HL-60 (cell line): Measurements from ENCODE around the gene ITFG1.

Experiments
- GABPA ChIP-seq: IDR thresholded peaks from 2 replicates; pipeline ENCODE4 v1.6.1; 2012; ENCODE audit warnings: low read depth
- POLR2AphosphoS5 ChIP-seq: IDR thresholded peaks from 2 replicates; pipeline ENCODE4 v1.6.1; 2012; ENCODE audit warnings: low read depth
- TF ChIP-seq, protein P1 (sequence below): IDR thresholded peaks from one replicate; pipeline ENCODE4 v1.5.1; 2011; ENCODE audit warnings: low read length, control low read depth, inconsistent platforms; ENCODE audit not compliant: insufficient read depth
- TF ChIP-seq, protein P2 (sequence below): IDR thresholded peaks from 2 replicates; pipeline ENCODE4 v1.6.1; 2012; ENCODE audit warnings: low read depth; ENCODE audit not compliant: insufficient replicate concordance

DNA sequence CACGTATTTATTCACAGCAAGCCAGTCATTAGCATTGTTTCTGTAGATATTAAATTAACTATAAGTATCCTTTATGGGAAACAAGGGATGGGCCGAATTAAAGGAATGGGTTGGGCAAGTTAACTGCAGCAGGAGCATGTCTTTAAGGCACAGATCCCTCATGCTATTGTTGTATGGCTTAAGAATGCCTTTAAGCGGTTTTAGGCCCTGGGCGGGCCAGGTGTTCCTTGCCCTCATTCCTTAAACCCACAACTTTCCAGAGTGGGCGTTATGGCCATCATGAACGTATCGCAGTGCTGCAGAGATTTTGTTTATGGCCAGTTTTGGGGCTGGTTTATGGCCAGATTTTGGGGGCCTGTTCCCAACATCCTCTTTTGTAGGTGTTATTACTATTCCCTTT is 9.3 kb upstream of the ITFG1 start:
- TF ChIP-seq, protein P1, sequence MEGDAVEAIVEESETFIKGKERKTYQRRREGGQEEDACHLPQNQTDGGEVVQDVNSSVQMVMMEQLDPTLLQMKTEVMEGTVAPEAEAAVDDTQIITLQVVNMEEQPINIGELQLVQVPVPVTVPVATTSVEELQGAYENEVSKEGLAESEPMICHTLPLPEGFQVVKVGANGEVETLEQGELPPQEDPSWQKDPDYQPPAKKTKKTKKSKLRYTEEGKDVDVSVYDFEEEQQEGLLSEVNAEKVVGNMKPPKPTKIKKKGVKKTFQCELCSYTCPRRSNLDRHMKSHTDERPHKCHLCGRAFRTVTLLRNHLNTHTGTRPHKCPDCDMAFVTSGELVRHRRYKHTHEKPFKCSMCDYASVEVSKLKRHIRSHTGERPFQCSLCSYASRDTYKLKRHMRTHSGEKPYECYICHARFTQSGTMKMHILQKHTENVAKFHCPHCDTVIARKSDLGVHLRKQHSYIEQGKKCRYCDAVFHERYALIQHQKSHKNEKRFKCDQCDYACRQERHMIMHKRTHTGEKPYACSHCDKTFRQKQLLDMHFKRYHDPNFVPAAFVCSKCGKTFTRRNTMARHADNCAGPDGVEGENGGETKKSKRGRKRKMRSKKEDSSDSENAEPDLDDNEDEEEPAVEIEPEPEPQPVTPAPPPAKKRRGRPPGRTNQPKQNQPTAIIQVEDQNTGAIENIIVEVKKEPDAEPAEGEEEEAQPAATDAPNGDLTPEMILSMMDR: no peak
- TF ChIP-seq, protein P2, sequence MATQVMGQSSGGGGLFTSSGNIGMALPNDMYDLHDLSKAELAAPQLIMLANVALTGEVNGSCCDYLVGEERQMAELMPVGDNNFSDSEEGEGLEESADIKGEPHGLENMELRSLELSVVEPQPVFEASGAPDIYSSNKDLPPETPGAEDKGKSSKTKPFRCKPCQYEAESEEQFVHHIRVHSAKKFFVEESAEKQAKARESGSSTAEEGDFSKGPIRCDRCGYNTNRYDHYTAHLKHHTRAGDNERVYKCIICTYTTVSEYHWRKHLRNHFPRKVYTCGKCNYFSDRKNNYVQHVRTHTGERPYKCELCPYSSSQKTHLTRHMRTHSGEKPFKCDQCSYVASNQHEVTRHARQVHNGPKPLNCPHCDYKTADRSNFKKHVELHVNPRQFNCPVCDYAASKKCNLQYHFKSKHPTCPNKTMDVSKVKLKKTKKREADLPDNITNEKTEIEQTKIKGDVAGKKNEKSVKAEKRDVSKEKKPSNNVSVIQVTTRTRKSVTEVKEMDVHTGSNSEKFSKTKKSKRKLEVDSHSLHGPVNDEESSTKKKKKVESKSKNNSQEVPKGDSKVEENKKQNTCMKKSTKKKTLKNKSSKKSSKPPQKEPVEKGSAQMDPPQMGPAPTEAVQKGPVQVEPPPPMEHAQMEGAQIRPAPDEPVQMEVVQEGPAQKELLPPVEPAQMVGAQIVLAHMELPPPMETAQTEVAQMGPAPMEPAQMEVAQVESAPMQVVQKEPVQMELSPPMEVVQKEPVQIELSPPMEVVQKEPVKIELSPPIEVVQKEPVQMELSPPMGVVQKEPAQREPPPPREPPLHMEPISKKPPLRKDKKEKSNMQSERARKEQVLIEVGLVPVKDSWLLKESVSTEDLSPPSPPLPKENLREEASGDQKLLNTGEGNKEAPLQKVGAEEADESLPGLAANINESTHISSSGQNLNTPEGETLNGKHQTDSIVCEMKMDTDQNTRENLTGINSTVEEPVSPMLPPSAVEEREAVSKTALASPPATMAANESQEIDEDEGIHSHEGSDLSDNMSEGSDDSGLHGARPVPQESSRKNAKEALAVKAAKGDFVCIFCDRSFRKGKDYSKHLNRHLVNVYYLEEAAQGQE: no peak
- TF ChIP-seq POLR2AphosphoS5 (no peak), GABPA (no peak)
